Neuronal stem cell (in vitro differentiated cells): Measurements from ENCODE around the gene RASGRP3.

Experiments used
- DNase-seq: peaks from one replicate; pipeline ENCODE4 v3.0.0-alpha.2; 2013; ENCODE audit warnings: low spot score
- H2AFZ ChIP-seq: one replicate; pipeline ENCODE4 v1.6.1; 2013; ENCODE audit warnings: mild to moderate bottlenecking, low read length, inconsistent platforms
- H2AK5ac ChIP-seq: 2 replicates; pipeline ENCODE4 v1.6.1; 2013; ENCODE audit warnings: low read depth, mild to moderate bottlenecking, inconsistent platforms, low read length, moderate library complexity, mixed read lengths
- H2BK120ac ChIP-seq: 2 replicates; pipeline ENCODE4 v1.6.1; 2013; ENCODE audit warnings: low read depth, mild to moderate bottlenecking, inconsistent platforms, low read length, moderate library complexity, mixed read lengths
- H2BK12ac ChIP-seq: one replicate; pipeline ENCODE4 v1.6.1; 2013; ENCODE audit warnings: low read length, inconsistent platforms
- H2BK15ac ChIP-seq: 2 replicates; pipeline ENCODE4 v1.6.1; 2013; ENCODE audit warnings: mild to moderate bottlenecking, low read length, inconsistent platforms, mixed read lengths
- H2BK5ac ChIP-seq: one replicate; pipeline ENCODE4 v1.6.1; 2013; ENCODE audit warnings: inconsistent platforms, mild to moderate bottlenecking, low read length, moderate library complexity
- H3K14ac ChIP-seq: one replicate; pipeline ENCODE4 v1.6.1; 2013; ENCODE audit warnings: low read length, inconsistent platforms
- H3K18ac ChIP-seq: 2 replicates; pipeline ENCODE4 v1.6.1; 2013; ENCODE audit warnings: low read length, inconsistent platforms
- H3K23ac ChIP-seq: 2 replicates; pipeline ENCODE4 v1.6.1; 2013; ENCODE audit warnings: low read depth, mild to moderate bottlenecking, mixed read lengths, low read length, inconsistent platforms; ENCODE audit not compliant: poor library complexity
- H3K27ac ChIP-seq: replicated peaks from 3 replicates; pipeline ENCODE4 v1.5.1; 2013; ENCODE audit warnings: low read length, inconsistent platforms
- H3K27me3 ChIP-seq, 3 experiments: 2 replicates each; pipeline ENCODE4 v1.6.1; 2013; ENCODE audit warnings: low read length in 3 of 3, mild to moderate bottlenecking in 2 of 3, inconsistent platforms in 1 of 3, low read depth in 1 of 3, mixed read lengths in 1 of 3, moderate library complexity in 1 of 3; ENCODE audit not compliant: control insufficient read depth in 3 of 3, insufficient read depth in 3 of 3
- H3K36me3 ChIP-seq, 2 donors: replicated peaks in 1 of 2; 2 replicates each; pipeline ENCODE4 v1.6.1; 2013; ENCODE audit warnings: low read length in 2 of 2; ENCODE audit not compliant: control insufficient read depth in 2 of 2, insufficient read depth in 2 of 2
- H3K4ac ChIP-seq: 2 replicates; pipeline ENCODE4 v1.6.1; 2013; ENCODE audit warnings: inconsistent platforms, mild to moderate bottlenecking, low read length, moderate library complexity
- H3K4me1 ChIP-seq, 2 donors: 1 replicate in 1 of 2; 2 replicates in 1 of 2; pipeline ENCODE4 v1.6.1; 2013; ENCODE audit warnings: low read length in 2 of 2, low read depth in 1 of 2; ENCODE audit not compliant: control insufficient read depth in 2 of 2, insufficient read depth in 1 of 2
- H3K4me2 ChIP-seq: one replicate; pipeline ENCODE4 v1.6.1; 2013; ENCODE audit warnings: mild to moderate bottlenecking, low read length, inconsistent platforms; ENCODE audit not compliant: insufficient read depth, poor library complexity, severe bottlenecking
- H3K4me3 ChIP-seq, 2 donors: 2 replicates each; pipeline ENCODE4 v1.5.1; 2013; ENCODE audit warnings: low read length in 2 of 2, mild to moderate bottlenecking in 2 of 2, inconsistent platforms in 1 of 2, moderate library complexity in 1 of 2
- H3K79me1 ChIP-seq: one replicate; pipeline ENCODE4 v1.6.1; 2013; ENCODE audit warnings: low read depth, mild to moderate bottlenecking, inconsistent platforms, low read length, moderate library complexity
- H3K9ac ChIP-seq: one replicate; pipeline ENCODE4 v1.6.1; 2013; ENCODE audit warnings: mild to moderate bottlenecking, low read depth, low read length, inconsistent platforms; ENCODE audit not compliant: poor library complexity
- H3K9me3 ChIP-seq, 2 donors: replicated peaks in 1 of 2; 2 replicates each; pipeline versions ENCODE3 to v1.6.1; 2013; ENCODE audit warnings: low read length in 2 of 2, mild to moderate bottlenecking in 2 of 2, inconsistent platforms in 1 of 2, low read depth in 1 of 2, mixed read lengths in 1 of 2, moderate library complexity in 1 of 2; ENCODE audit not compliant: control insufficient read depth in 2 of 2, insufficient read depth in 1 of 2
- H4K8ac ChIP-seq: one replicate; pipeline ENCODE4 v1.6.1; 2013; ENCODE audit warnings: low read depth, mild to moderate bottlenecking, inconsistent platforms, low read length, moderate library complexity
- H4K91ac ChIP-seq: one replicate; pipeline ENCODE4 v1.6.1; 2013; ENCODE audit warnings: low read length, low read depth, mild to moderate bottlenecking, inconsistent platforms; ENCODE audit not compliant: poor library complexity
- WGBS, 2 donors: extraction: QIAGEN DNeasy Blood & Tissue Kit; methylation state at CpG; one replicate each; pipeline ENCODE4 v1.1.7; 2013; ENCODE audit warnings: missing lambda C conversion rate in 2 of 2, mixed read lengths in 1 of 2; ENCODE audit not compliant: insufficient read length in 2 of 2, insufficient replicate concordance in 1 of 2; ENCODE audit errors: extremely low coverage in 2 of 2; 5-methylcytosine and 5-hydroxymethylcytosine counted together

Gene RASGRP3

GRCh38 chr2:33430856-33431255 lies 45.6 kb upstream of the RASGRP3 start:
- H3K4me2 ChIP-seq: no peak overlapping the region
- no peaks in the 10 kb centered on the region for H3K79me1 ChIP-seq
- H2BK15ac ChIP-seq: no peak overlapping the region
- H3K18ac ChIP-seq: no peak overlapping the region
- H3K9me3 ChIP-seq: no peaks in the 10 kb centered on the region
- H2BK120ac ChIP-seq: no peak overlapping the region
- no peak overlapping the region for H3K23ac ChIP-seq
- H3K4me1 ChIP-seq: no peaks in the 10 kb centered on the region
- H3K9ac ChIP-seq: no peak overlapping the region
- H3K4me3 ChIP-seq: no peak overlapping the region
- no peak overlapping the region for H2AK5ac ChIP-seq
- DNase-seq: no peak
- H3K36me3 ChIP-seq: no peaks in the 10 kb centered on the region
- H3K27me3 ChIP-seq: no peaks in the 10 kb centered on the region
- H4K91ac ChIP-seq: no peak overlapping the region
- no peak overlapping the region for H4K8ac ChIP-seq
- no peak overlapping the region for H2BK5ac ChIP-seq
- no peak overlapping the region for H3K27ac ChIP-seq
- H3K14ac ChIP-seq: no peak overlapping the region
- H2AFZ ChIP-seq: no peak overlapping the region
- H2BK12ac ChIP-seq: no peak overlapping the region
- no CpG with 5 or more reads among the region's 1 CpG for WGBS, 2 donors
- no peak overlapping the region for H3K4ac ChIP-seq

GRCh38 chr2:33432871-33433270 lies 43.6 kb upstream of the RASGRP3 start:
- H2BK15ac ChIP-seq: no peak overlapping the region
- H4K91ac ChIP-seq: no peak overlapping the region
- no peaks in the 10 kb centered on the region for H3K9me3 ChIP-seq
- no peak overlapping the region for H2AK5ac ChIP-seq
- no peak overlapping the region for H2BK120ac ChIP-seq
- H2BK5ac ChIP-seq: no peak overlapping the region
- no peak overlapping the region for H3K4me3 ChIP-seq
- H3K18ac ChIP-seq: no peak overlapping the region
- H3K4me2 ChIP-seq: no peak overlapping the region
- no peak for DNase-seq
- H2BK12ac ChIP-seq: no peak overlapping the region
- H3K23ac ChIP-seq: no peak overlapping the region
- H3K27ac ChIP-seq: no peak overlapping the region
- H3K4ac ChIP-seq: no peak overlapping the region
- H4K8ac ChIP-seq: no peak overlapping the region
- H3K36me3 ChIP-seq: no peaks in the 10 kb centered on the region
- no peak overlapping the region for H3K14ac ChIP-seq
- no CpG with 5 or more reads among the region's 2 CpGs for whole genome bisulfite sequencing, 2 donors
- no peak overlapping the region for H2AFZ ChIP-seq
- H3K79me1 ChIP-seq: no peaks in the 10 kb centered on the region
- no peaks in the 10 kb centered on the region for H3K27me3 ChIP-seq
- no peak overlapping the region for H3K9ac ChIP-seq
- H3K4me1 ChIP-seq: no peaks in the 10 kb centered on the region

GRCh38 chr2:33433279-33434235 lies 42.9 kb upstream of the RASGRP3 start:
- Histone ChIP-seq H2BK15ac (no peak overlapping the region), H3K9ac (no peak overlapping the region), H3K9me3 (no peaks in the 10 kb centered on the region), H3K18ac (no peak overlapping the region), H3K4me1 (no peaks in the 10 kb centered on the region), H4K91ac (no peak overlapping the region), H3K14ac (no peak overlapping the region), H2BK5ac (no peak overlapping the region), H4K8ac (no peak overlapping the region), H2AK5ac (no peak overlapping the region), H2BK120ac (no peak overlapping the region), H2BK12ac (no peak overlapping the region), H3K36me3 (no peaks in the 10 kb centered on the region), H3K4me2 (no peak overlapping the region), H3K79me1 (no peaks in the 10 kb centered on the region), H3K27me3 (no peaks in the 10 kb centered on the region), H3K4me3 (no peak overlapping the region), H2AFZ (no peak overlapping the region), H3K23ac (no peak overlapping the region), H3K27ac (no peak overlapping the region), H3K4ac (no peak overlapping the region)
- no CpG with 5 or more reads among the region's 7 CpGs for WGBS, 2 donors
- no peak for DNase-seq

- Histone ChIP-seq H3K4me3 (no peak overlapping the region), H3K27me3 (no peaks in the 10 kb centered on the region), H2AFZ (no peak overlapping the region), H2BK120ac (no peak overlapping the region), H2BK12ac (no peak overlapping the region), H3K9me3 (no peaks in the 10 kb centered on the region), H4K8ac (no peak overlapping the region), H3K9ac (no peak overlapping the region), H3K4ac (no peak overlapping the region), H3K23ac (no peak overlapping the region), H3K4me2 (no peak overlapping the region), H3K27ac (no peak overlapping the region), H2BK15ac (no peak overlapping the region), H3K14ac (no peak overlapping the region), H3K79me1 (no peaks in the 10 kb centered on the region), H2AK5ac (no peak overlapping the region), H2BK5ac (no peak overlapping the region), H3K36me3 (no peaks in the 10 kb centered on the region), H4K91ac (no peak overlapping the region), H3K18ac (no peak overlapping the region), H3K4me1 (no peaks in the 10 kb centered on the region)
- WGBS, 2 donors: no CpG with 5 or more reads among the region's 8 CpGs
- no peak for DNase-seq
Measured at GRCh38 chr2:33435518-33435917, 40.9 kb upstream of the RASGRP3 start.
